ENCODE measurements around the gene TGM2. TPM values are rescaled to one million over a fixed set of nuclear protein-coding genes. Genes with fewer than 3 reads are reported as not detected.

Gene TGM2
- total and polyA plus RNA-seq, 4 donors, result 44.2 to 561 (median 321) TPM

DNA sequence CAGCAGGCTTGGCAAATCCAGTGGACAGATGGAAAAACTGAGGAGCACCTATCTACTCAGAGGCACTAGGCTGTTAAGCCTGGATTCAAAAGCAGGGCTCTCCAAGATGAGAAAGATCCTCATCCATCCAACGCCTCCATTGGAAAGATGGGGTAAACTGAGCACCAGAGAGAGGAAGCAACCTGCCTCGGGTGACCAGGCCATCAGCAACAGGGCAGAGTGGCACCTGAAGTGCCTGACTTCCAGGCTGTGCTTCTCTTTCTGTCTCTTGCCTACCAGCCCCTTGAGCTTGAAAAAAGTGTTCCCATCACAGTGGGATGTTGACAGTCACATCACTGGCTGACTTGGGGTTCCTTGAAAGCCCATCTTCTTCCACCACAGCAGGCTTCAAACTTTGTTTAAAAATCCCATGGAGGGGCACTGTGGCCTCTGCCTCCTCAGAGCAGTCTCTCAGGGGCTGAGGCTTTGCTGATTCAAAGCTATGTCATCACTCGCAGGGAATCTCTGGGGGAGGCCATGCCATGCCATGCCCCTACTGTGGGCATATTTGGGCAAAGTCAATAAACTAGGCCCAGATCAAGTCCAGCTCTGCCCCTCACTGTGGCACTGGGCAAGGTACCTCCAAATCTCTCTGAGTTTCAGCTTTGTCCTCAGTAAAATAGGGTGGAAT, 44.8 kb upstream of the TGM2 start:
- Histone ChIP-seq H3K36me3 (ENCODE audit: control insufficient read depth in 1 of 2, insufficient read depth in 2 of 2, low read length in 1 of 2) (no peaks in the 10 kb centered on the region), H3K27me3 (ENCODE audit: control insufficient read depth in 1 of 2, insufficient read depth in 2 of 2, low read length in 1 of 2) (no peaks in the 10 kb centered on the region), H3K4me1 (ENCODE audit: control insufficient read depth in 1 of 2, insufficient read depth in 2 of 2, low read length in 2 of 2) (no peaks in the 10 kb centered on the region), H3K4me3 (ENCODE audit: low read length in 2 of 2) (no peak overlapping the region), H3K9me3 (ENCODE audit: control insufficient read depth, low read length) (no peaks in the 10 kb centered on the region), H3K27ac (ENCODE audit: low read depth in 1 of 2, low read length in 2 of 2) (no peak overlapping the region)
- intact Hi-C loops (cut with DNase I), result loop anchor here (2.0 to 10.0 kb wide), 2 partner anchors 19 to 305 kb away; partner anchors contain the start of gene VSTM2L (in 1 of the 2)
- ATAC-seq (ENCODE audit: low FRiP score), result no peak
- DNase-seq, result peak in 1 of 2 donors; percentile 38
- WGBS, 2 donors, result 66 to 67% methylated on average over 3 of the region's 3 CpGs

DNA sequence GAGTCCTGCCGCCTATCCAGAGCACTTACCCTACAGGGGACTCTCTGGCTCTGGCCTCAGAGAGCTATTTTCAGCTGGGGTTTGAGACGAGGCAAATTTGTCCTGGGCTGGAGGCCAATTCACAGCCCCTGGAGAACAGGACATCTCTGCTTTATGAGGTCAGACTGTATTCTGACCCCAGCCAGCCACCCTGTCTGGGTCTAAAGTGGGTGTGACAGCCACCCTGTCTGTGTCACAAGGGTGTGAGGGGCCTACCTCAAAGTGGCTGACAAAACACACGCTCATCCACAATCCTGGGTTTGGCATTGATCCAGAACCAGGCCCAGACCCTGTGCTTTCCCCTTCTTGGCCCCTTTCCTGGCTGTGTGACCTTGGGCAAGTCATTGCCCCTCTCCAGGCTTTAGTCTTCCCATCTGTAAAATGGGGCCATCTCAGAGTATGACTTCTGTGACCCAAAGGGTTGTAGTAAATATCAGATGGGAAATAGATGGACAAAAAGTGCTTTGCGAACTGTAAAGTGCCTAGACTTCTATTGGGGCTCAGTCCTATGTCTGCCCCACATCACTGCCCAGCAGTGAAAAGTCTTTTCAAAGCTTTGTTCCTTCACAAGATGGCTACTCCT, 44.1 kb upstream of the TGM2 start:
- no peaks in the 10 kb centered on the region for H3K4me1 ChIP-seq (ENCODE audit: control insufficient read depth in 1 of 2, insufficient read depth in 2 of 2, low read length in 2 of 2)
- H3K27ac ChIP-seq (ENCODE audit: low read depth in 1 of 2, low read length in 2 of 2), result peak overlapping the region in 1 of 2 donors; percentile 41
- 35 to 41% methylated on average over 4 of the region's 4 CpGs for WGBS, 2 donors
- ATAC-seq (ENCODE audit: low FRiP score) (peak; percentile 59), DNase-seq (peak in 1 of 2 donors; percentile 79)
- no peaks in the 10 kb centered on the region for H3K36me3 ChIP-seq (ENCODE audit: control insufficient read depth in 1 of 2, insufficient read depth in 2 of 2, low read length in 1 of 2)
- H3K4me3 ChIP-seq (ENCODE audit: low read length in 2 of 2), result no peak overlapping the region
- H3K9me3 ChIP-seq (ENCODE audit: control insufficient read depth, low read length), result no peaks in the 10 kb centered on the region
- H3K27me3 ChIP-seq (ENCODE audit: control insufficient read depth in 1 of 2, insufficient read depth in 2 of 2, low read length in 1 of 2), result no peaks in the 10 kb centered on the region
- intact Hi-C loops (cut with DNase I), result no loop called here

DNA sequence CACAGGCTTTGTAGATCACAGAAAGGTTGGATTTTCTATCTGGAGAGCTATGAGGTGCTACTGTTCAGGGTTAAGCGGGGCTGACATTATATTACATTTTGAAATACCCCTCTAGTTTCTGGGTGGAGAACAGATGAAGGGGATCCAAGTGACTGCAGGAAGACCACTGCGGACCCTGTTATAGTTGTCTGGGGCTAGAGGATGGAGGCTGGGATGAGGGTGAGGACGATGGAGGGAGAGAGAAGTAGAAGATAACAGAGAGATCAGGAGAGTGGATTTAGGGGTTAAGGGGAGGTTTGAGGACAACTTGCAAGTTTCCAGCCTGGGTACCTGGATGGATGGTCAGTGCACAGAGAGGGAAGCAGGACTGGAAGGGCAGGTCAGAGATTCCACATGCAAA, 43.5 kb upstream of the TGM2 start:
- Histone ChIP-seq H3K36me3 (ENCODE audit: control insufficient read depth in 1 of 2, insufficient read depth in 2 of 2, low read length in 1 of 2) (no peaks in the 10 kb centered on the region), H3K4me1 (ENCODE audit: control insufficient read depth in 1 of 2, insufficient read depth in 2 of 2, low read length in 2 of 2) (no peaks in the 10 kb centered on the region), H3K4me3 (ENCODE audit: low read length in 2 of 2) (no peak overlapping the region), H3K27me3 (ENCODE audit: control insufficient read depth in 1 of 2, insufficient read depth in 2 of 2, low read length in 1 of 2) (no peaks in the 10 kb centered on the region), H3K27ac (ENCODE audit: low read depth in 1 of 2, low read length in 2 of 2) (peak overlapping the region in 1 of 2 donors; percentile 41), H3K9me3 (ENCODE audit: control insufficient read depth, low read length) (no peaks in the 10 kb centered on the region)
- intact Hi-C loops (cut with DNase I), result no loop called here
- no peak for DNase-seq
- WGBS, 2 donors, result 88 to 91% methylated on average over 3 of the region's 3 CpGs
- no peak for ATAC-seq (ENCODE audit: low FRiP score)

DNA sequence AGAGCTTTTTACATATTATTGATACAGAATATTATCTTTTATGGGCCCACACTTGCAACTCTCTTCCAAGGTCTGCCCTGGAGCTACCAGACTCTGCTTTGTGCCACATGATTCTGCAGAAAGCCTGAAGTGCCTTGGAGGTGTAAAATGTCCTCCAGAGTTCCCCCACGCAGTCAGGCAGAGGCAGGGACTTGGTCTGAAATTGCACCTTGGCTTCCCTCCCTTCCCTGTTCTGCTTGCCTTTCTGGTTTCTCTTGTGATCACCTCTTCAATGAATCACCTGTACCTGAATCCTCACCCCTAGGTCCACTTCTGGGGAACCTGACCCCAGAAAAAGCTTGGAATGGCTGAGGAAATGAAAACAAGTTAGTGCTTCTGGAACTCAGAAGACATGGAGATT, 43.0 kb upstream of the TGM2 start:
- no peaks in the 10 kb centered on the region for H3K36me3 ChIP-seq (ENCODE audit: control insufficient read depth in 1 of 2, insufficient read depth in 2 of 2, low read length in 1 of 2)
- H3K9me3 ChIP-seq (ENCODE audit: control insufficient read depth, low read length), result no peaks in the 10 kb centered on the region
- no peak overlapping the region for H3K27ac ChIP-seq (ENCODE audit: low read depth in 1 of 2, low read length in 2 of 2)
- no peak overlapping the region for H3K4me3 ChIP-seq (ENCODE audit: low read length in 2 of 2)
- intact Hi-C loops (cut with DNase I), result no loop called here
- no peaks in the 10 kb centered on the region for H3K27me3 ChIP-seq (ENCODE audit: control insufficient read depth in 1 of 2, insufficient read depth in 2 of 2, low read length in 1 of 2)
- ATAC-seq (ENCODE audit: low FRiP score), result no peak
- peak in 1 of 2 donors; percentile 12 for DNase-seq
- H3K4me1 ChIP-seq (ENCODE audit: control insufficient read depth in 1 of 2, insufficient read depth in 2 of 2, low read length in 2 of 2), result no peaks in the 10 kb centered on the region
- 95 to 100% methylated on average over 1 of the region's 1 CpG for WGBS, 2 donors

DNA sequence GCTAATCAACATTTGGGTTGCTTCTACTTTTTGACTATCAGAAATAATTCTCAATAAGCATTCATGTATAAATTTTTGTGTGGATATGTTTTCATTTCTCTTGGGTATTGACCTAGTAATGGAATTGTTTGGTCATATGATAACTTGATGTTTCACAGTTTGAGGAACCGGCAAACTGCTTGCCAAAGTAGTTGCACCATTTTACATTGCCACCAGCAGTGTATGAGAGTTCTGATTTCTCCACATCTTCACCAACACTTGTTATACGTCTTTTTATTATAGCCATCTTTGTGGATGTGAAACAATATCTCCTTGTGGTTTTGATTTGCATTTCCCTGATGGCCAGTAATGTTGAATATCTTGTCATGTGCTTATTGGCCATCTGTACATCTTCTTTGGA, 42.6 kb upstream of the TGM2 start:
- H3K4me3 ChIP-seq (ENCODE audit: low read length in 2 of 2), result no peak overlapping the region
- H3K9me3 ChIP-seq (ENCODE audit: control insufficient read depth, low read length), result no peaks in the 10 kb centered on the region
- WGBS, 2 donors, result 92 to 93% methylated on average over 2 of the region's 2 CpGs
- intact Hi-C loops (cut with DNase I), result no loop called here
- H3K4me1 ChIP-seq (ENCODE audit: control insufficient read depth in 1 of 2, insufficient read depth in 2 of 2, low read length in 2 of 2), result no peaks in the 10 kb centered on the region
- H3K36me3 ChIP-seq (ENCODE audit: control insufficient read depth in 1 of 2, insufficient read depth in 2 of 2, low read length in 1 of 2), result no peaks in the 10 kb centered on the region
- H3K27me3 ChIP-seq (ENCODE audit: control insufficient read depth in 1 of 2, insufficient read depth in 2 of 2, low read length in 1 of 2), result no peaks in the 10 kb centered on the region
- DNase-seq (no peak), ATAC-seq (ENCODE audit: low FRiP score) (no peak)
- no peak overlapping the region for H3K27ac ChIP-seq (ENCODE audit: low read depth in 1 of 2, low read length in 2 of 2)

DNA sequence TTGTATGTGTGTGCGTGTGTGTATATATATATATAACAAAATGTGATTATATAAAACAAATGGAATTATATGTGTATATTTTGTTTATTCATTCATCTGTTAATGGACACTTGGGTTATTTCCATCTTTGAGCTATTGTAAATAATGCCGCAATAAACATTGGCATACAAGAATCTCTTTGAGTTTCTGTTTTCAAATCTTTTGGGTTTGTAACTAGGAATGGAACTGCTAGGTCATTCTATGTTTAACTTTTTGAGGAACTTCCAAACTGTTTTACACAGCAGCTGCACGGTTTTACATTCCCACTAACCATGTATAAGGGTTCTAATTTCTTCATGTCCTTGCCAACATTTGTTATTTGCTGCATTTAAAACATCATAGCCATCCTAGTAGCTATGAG, 39.9 kb upstream of the TGM2 start:
- no peak overlapping the region for H3K4me3 ChIP-seq (ENCODE audit: low read length in 2 of 2)
- 66 to 68% methylated on average over 3 of the region's 3 CpGs for WGBS, 2 donors
- H3K9me3 ChIP-seq (ENCODE audit: control insufficient read depth, low read length), result no peaks in the 10 kb centered on the region
- ATAC-seq (ENCODE audit: low FRiP score) (no peak), DNase-seq (no peak)
- no peaks in the 10 kb centered on the region for H3K36me3 ChIP-seq (ENCODE audit: control insufficient read depth in 1 of 2, insufficient read depth in 2 of 2, low read length in 1 of 2)
- no peaks in the 10 kb centered on the region for H3K27me3 ChIP-seq (ENCODE audit: control insufficient read depth in 1 of 2, insufficient read depth in 2 of 2, low read length in 1 of 2)
- H3K27ac ChIP-seq (ENCODE audit: low read depth in 1 of 2, low read length in 2 of 2), result no peak overlapping the region
- intact Hi-C loops (cut with DNase I), result no loop called here
- no peaks in the 10 kb centered on the region for H3K4me1 ChIP-seq (ENCODE audit: control insufficient read depth in 1 of 2, insufficient read depth in 2 of 2, low read length in 2 of 2)

DNA sequence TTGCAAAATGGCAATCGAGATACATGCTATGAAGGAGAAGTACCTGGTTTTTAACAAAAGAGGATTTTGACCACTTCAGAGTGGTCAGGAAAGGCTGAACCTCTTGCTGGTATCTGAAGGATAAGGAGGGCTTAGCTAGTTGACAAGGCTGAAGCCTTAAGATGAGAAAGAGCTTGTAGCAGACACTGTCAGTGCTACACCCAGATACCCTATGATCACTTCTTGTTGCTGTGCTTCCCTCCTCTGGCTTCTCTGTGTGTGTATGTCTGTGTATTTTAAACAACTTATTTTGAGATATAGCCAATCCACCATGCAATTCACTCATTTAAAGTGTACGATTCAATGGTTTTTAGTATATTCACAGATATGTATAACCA, 38.9 kb upstream of the TGM2 start:
- no peak overlapping the region for H3K4me3 ChIP-seq (ENCODE audit: low read length in 2 of 2)
- H3K27me3 ChIP-seq (ENCODE audit: control insufficient read depth in 1 of 2, insufficient read depth in 2 of 2, low read length in 1 of 2), result no peaks in the 10 kb centered on the region
- ATAC-seq (ENCODE audit: low FRiP score), result no peak
- H3K36me3 ChIP-seq (ENCODE audit: control insufficient read depth in 1 of 2, insufficient read depth in 2 of 2, low read length in 1 of 2), result no peaks in the 10 kb centered on the region
- no peaks in the 10 kb centered on the region for H3K9me3 ChIP-seq (ENCODE audit: control insufficient read depth, low read length)
- DNase-seq, result no peak
- no peaks in the 10 kb centered on the region for H3K4me1 ChIP-seq (ENCODE audit: control insufficient read depth in 1 of 2, insufficient read depth in 2 of 2, low read length in 2 of 2)
- intact Hi-C loops (cut with DNase I), result no loop called here
- WGBS, 2 donors, result 69 to 86% methylated on average over 2 of the region's 2 CpGs
- no peak overlapping the region for H3K27ac ChIP-seq (ENCODE audit: low read depth in 1 of 2, low read length in 2 of 2)

DNA sequence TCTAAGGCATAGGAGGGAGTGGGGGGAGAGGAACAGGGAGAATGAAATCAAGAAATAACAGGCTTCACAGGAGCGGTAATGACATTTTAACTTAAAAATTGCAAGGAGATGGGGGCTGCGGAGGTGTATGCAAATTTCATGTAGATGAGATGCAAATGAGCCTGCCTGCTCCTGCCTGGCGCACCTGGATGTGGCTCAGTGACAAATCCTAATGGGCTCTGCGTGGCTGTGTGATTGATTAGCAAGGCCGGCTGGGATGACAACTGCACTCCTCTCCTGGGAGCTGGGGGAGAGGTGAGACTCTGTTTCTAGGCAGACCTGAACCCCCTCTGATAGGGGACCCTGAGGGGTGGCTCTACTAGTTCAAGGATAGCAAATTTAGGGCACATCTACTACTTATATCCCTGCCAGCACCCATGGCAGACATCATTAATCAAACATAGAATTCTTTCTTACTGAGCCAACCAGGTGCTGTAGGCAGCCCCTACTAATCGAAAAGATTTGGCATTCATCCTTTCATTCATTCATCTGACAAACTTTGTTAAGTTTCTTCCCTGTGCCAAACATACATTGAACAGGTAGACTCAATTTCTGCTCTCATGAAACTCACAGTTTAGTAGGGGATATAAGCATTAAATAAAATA, 38.4 kb upstream of the TGM2 start:
- Histone ChIP-seq H3K4me3 (ENCODE audit: low read length in 2 of 2) (no peak overlapping the region), H3K36me3 (ENCODE audit: control insufficient read depth in 1 of 2, insufficient read depth in 2 of 2, low read length in 1 of 2) (no peaks in the 10 kb centered on the region), H3K9me3 (ENCODE audit: control insufficient read depth, low read length) (no peaks in the 10 kb centered on the region), H3K27ac (ENCODE audit: low read depth in 1 of 2, low read length in 2 of 2) (no peak overlapping the region), H3K4me1 (ENCODE audit: control insufficient read depth in 1 of 2, insufficient read depth in 2 of 2, low read length in 2 of 2) (no peaks in the 10 kb centered on the region), H3K27me3 (ENCODE audit: control insufficient read depth in 1 of 2, insufficient read depth in 2 of 2, low read length in 1 of 2) (no peaks in the 10 kb centered on the region)
- DNase-seq (peak in 1 of 2 donors; percentile 28), ATAC-seq (ENCODE audit: low FRiP score) (no peak)
- 75 to 77% methylated on average over 6 of the region's 6 CpGs for WGBS, 2 donors
- intact Hi-C loops (cut with DNase I), result no loop called here

DNA sequence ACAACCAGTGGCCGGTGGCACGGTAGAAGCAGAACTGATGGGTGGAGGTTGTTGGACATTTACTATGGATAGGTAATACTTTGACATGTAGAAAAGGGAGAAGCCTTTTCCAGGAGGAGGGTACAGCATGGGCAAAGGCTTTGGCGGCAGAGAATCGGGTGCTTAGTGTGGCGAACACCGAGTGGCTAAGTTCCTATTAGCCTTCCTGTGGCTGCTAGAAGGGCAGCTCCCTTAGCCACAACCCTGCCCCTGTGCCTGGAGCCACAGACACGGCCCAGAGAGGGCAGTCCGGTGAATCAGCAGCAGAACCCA, 37.9 kb upstream of the TGM2 start:
- H3K27ac ChIP-seq (ENCODE audit: low read depth in 1 of 2, low read length in 2 of 2), result no peak overlapping the region
- H3K4me3 ChIP-seq (ENCODE audit: low read length in 2 of 2), result no peak overlapping the region
- WGBS, 2 donors, result 89 to 96% methylated on average over 8 of the region's 8 CpGs
- H3K9me3 ChIP-seq (ENCODE audit: control insufficient read depth, low read length), result no peaks in the 10 kb centered on the region
- DNase-seq (peak in 1 of 2 donors; percentile 25), ATAC-seq (ENCODE audit: low FRiP score) (no peak)
- H3K27me3 ChIP-seq (ENCODE audit: control insufficient read depth in 1 of 2, insufficient read depth in 2 of 2, low read length in 1 of 2), result no peaks in the 10 kb centered on the region
- H3K36me3 ChIP-seq (ENCODE audit: control insufficient read depth in 1 of 2, insufficient read depth in 2 of 2, low read length in 1 of 2), result no peaks in the 10 kb centered on the region
- no peaks in the 10 kb centered on the region for H3K4me1 ChIP-seq (ENCODE audit: control insufficient read depth in 1 of 2, insufficient read depth in 2 of 2, low read length in 2 of 2)
- intact Hi-C loops (cut with DNase I), result no loop called here
